ENCODE results near the gene TRAF7.

Gene TRAF7

DNA sequence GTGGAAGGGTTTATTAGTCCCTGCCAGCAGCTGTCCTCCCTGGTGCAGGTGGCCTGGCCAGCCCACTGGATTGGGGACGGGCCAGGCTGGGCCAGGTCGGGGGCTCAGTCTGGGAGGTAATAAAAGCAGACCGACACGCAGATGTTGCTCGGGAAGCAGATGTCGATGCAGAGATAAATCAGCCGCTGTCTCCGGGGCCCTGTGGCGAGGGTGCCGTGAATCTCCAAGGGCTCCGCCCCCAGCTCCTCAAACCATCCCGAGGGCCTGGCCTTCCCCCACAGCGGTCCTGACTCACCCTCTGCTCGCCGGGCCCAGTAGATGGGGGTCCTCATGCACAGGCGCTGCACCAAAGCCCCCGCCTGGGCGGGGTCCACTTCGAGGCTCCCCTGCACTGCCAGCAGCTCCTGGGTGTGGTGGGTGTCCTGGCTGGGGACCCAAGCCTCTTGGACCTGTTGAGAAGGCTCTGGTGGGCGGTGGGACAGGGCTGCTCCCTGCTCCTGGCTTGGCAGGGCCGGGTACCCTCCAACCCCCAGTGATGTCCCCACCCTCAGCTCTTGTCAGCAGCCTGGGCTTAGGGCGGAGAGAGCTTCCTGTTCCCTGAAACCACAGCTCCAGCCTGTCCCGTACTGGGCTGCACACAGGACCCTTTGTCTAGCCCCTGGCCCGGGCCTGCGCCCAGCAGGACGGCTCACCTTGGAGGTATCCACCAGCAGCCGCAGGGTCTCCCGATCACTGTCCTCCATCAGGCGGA, 53.9 kb downstream of the TRAF7 start:
- no peaks in the 10 kb centered on the region for H3K27me3 ChIP-seq (replicated peaks)
- peaks cover 22% of the 10 kb centered on the region for H3K36me3 ChIP-seq (replicated peaks)
- TF ChIP-seq, protein P1, sequence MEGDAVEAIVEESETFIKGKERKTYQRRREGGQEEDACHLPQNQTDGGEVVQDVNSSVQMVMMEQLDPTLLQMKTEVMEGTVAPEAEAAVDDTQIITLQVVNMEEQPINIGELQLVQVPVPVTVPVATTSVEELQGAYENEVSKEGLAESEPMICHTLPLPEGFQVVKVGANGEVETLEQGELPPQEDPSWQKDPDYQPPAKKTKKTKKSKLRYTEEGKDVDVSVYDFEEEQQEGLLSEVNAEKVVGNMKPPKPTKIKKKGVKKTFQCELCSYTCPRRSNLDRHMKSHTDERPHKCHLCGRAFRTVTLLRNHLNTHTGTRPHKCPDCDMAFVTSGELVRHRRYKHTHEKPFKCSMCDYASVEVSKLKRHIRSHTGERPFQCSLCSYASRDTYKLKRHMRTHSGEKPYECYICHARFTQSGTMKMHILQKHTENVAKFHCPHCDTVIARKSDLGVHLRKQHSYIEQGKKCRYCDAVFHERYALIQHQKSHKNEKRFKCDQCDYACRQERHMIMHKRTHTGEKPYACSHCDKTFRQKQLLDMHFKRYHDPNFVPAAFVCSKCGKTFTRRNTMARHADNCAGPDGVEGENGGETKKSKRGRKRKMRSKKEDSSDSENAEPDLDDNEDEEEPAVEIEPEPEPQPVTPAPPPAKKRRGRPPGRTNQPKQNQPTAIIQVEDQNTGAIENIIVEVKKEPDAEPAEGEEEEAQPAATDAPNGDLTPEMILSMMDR (IDR thresholded peaks at IDR 0.05; ENCODE audit: low read depth, low read length, missing control alignments): no peak
- DNase-seq: no peak
- H3K4me3 ChIP-seq (ENCODE audit: low read depth, low read length): no peak overlapping the region
- no peak overlapping the region for H3K27ac ChIP-seq
- in situ Hi-C loops (cut with HindIII; ENCODE audit: low pct_ligation_motif_present, low sequenced_read_pairs): no loop called here

DNA sequence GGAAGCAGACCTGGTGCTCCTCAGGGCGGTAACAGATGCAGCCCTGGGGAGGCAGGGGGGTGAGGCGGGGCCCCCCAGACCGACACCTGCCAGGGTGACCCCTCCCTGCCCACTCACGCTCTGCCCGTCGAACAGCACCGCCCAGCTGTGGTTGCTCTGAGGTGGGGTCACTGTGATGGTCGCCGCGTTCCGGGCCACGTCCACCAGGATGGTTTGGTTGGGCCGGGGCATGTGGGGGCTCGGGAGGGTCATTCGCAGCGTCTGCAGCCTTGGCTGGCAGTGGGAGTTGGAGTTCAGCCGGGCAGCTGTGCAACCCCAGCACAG, 54.4 kb downstream of the TRAF7 start:
- TF ChIP-seq, protein P1 (IDR thresholded peaks at IDR 0.05; ENCODE audit: low read depth, low read length, missing control alignments): no peak
- H3K36me3 ChIP-seq (replicated peaks): peaks cover 22% of the 10 kb centered on the region
- in situ Hi-C loops (cut with HindIII; ENCODE audit: low pct_ligation_motif_present, low sequenced_read_pairs): no loop called here
- no peak overlapping the region for H3K27ac ChIP-seq
- no peak overlapping the region for H3K4me3 ChIP-seq (ENCODE audit: low read depth, low read length)
- DNase-seq: no peak
- no peaks in the 10 kb centered on the region for H3K27me3 ChIP-seq (replicated peaks)

DNA sequence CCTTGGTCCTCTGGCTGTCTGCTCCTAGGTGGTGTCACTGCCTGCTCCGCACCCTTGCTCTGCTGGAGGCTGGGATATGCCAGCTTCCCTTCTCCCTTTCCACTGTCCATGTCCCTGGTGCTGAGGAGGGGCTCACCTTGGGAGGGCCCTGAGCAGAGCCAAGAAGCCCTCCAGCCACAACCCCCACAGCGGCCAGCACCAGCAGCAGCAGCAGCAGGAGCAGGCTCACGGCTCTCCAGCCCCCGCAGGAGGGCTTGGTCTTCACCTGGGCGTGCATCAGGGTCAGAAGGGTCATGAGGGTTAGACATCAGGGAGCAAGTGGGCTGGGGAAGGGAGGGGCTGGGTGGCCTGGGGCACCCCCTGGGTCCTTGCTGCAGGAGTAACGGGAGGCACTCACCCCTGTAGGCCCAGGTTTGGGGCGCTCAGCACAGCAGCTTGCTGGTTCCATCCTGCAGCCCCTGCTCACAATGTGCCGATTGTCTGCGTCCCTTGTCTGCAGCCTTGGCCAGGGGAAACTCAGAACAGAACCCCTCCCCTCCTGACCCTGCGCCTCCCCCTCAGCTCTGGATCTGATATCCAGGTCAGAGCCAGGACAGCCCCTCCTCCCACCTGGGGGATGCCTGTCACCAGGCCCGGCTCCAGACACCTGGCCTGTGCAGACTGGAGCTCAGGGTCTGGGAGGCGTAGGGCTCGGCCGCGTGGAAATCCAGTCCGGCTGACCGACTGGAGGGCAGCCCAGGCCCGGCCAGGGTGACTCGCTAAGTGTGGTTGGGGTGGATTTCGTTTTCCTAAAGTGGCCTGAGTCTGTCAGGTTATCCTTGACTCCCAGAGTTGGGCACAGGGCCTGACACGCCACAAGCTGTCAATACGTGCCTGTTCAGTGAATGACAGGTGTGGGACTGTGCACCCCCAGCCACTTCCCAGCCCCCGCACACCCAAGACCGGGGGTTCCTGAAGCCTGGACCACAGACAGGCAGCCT, 55.1 kb downstream of the TRAF7 start, which contains the start of gene BRICD5:
TSS of gene BRICD5 (minus strand) at position 478 of the 980 bp plus-strand sequence. CDS start at position 448, 30 bp downstream.
- Histone ChIP-seq H3K36me3 (replicated peaks) (peaks cover 22% of the 10 kb centered on the region), H3K27ac (no peak within 1 kb of the TSS), H3K27me3 (replicated peaks) (no peaks in the 10 kb centered on the region), H3K4me3 (ENCODE audit: low read depth, low read length) (no peak within 1 kb of the TSS)
- DNase-seq: no peak
- in situ Hi-C loops (cut with HindIII; ENCODE audit: low pct_ligation_motif_present, low sequenced_read_pairs): no loop called here
- TF ChIP-seq, protein P1 (IDR thresholded peaks at IDR 0.05; ENCODE audit: low read depth, low read length, missing control alignments): no peak

DNA sequence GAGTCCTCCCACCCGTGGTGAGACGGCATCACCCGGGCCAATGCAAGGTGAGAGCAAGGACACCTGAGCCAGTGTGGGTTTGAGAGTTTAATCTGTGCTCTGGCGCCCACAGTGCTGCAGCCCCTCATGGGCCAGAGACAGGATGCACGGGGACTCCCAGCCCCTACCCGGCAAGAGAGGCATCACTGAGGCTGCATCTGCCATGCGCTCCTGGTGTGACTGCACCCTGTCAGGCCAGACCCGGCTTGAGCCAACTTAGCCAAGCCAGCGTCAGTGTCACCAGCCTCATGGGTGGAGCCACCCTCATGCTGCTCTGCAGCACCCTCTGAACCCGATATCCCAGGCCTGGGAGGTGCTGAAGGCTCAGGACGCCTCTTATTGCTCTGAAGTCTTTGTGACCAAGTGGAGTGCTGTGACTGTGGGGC, 56.4 kb downstream of the TRAF7 start:
- Histone ChIP-seq H3K4me3 (ENCODE audit: low read depth, low read length) (no peak overlapping the region), H3K27ac (no peak overlapping the region), H3K27me3 (replicated peaks) (no peaks in the 10 kb centered on the region), H3K36me3 (replicated peaks) (peaks cover 20% of the 10 kb centered on the region)
- TF ChIP-seq, protein P1 (IDR thresholded peaks at IDR 0.05; ENCODE audit: low read depth, low read length, missing control alignments): no peak
- DNase-seq: no peak
- in situ Hi-C loops (cut with HindIII; ENCODE audit: low pct_ligation_motif_present, low sequenced_read_pairs): no loop called here

- peak overlapping the region; percentile 68 for H3K4me3 ChIP-seq (ENCODE audit: low read depth, low read length)
- in situ Hi-C loops (cut with HindIII; ENCODE audit: low pct_ligation_motif_present, low sequenced_read_pairs): no loop called here
- peaks cover 19% of the 10 kb centered on the region for H3K36me3 ChIP-seq (replicated peaks)
- TF ChIP-seq, protein P1 (IDR thresholded peaks at IDR 0.05; ENCODE audit: low read depth, low read length, missing control alignments): no peak
- H3K27ac ChIP-seq: no peak overlapping the region
- no peaks in the 10 kb centered on the region for H3K27me3 ChIP-seq (replicated peaks)
- DNase-seq: no peak
Measured at GRCh38 chr16:2212362-2213324, 57.1 kb downstream of the TRAF7 start.
